Embryonic facial prominence (tissue), 1 donor: ENCODE measurements around the gene SHLD3.
"Not testable (repeated sequence)": the region's sequence is repeated elsewhere in the genome, so short reads cannot be mapped to it uniquely, and the experiment has no call there.

Source experiments
- DNase-seq: peaks from one replicate; pipeline ENCODE4 v3.0.0-alpha.2; 2016; ENCODE audit errors: extremely low spot score

The SHLD3 gene, protein sequence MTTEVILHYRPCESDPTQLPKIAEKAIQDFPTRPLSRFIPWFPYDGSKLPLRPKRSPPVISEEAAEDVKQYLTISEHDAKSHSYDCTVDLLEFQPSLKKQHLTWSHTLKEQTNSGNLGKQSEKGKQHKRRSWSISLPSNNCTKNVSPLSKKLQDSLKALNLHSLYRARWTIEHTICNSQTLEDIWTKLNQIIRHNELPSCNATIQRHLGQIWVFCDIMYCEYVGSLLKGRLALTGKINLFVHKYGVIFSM

DNA sequence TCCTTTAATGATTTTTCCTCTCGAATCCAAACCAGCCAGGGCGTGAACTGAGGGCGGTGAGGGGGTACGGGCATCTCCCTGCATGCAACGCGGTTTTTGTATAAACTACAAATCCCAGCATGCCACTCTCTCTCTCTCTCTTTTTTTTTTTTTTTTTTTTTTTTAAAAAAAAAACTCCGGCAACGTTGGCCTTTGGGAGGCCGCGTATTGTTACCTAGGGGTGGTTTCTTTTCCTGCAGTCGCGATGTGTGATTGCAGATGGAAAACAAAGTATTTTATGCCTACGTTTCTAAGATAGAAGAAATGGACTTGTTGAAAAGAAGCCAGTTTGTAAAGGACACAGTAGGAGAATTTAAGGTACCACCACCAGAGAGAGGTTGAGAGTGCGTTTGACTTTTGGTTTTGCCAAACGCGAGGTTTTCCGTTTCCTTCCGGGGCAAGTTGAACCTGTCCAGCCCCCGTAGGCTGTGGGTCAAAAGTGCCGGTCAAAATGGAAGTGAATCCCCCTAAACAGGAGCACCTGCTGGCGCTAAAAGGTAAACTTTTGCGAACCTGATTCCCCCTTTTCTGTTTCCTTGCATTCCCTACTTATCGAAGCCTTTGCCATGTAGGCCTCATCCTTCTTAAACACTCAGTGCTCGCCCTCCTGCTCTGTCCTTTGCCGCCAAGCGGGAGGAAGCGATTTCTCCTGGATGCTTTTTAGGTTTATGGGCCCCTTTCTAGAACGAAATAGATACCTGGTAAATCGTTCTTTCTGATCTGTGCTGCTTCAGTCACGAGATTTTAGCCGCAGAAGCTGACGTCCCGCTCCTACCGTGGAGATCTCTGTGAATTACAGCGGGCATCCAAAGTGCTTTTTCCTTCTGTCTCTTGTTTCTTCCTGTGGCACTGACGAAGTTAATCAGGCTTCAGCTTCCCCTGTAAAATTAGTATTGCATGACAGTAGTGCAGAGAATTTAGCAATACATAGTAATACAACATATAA lies at the start of gene SHLD3, which contains the start of gene TRAPPC13:
Gene SHLD3 (plus strand): TSS at position 457 of the 985 bp plus-strand sequence. CDS start 4,561 bp downstream, outside the sequence.
Gene TRAPPC13 (plus strand): TSS at position 457 of the 985 bp plus-strand sequence. CDS start 34 bp downstream, at position 491.
- DNase-seq, result peak; percentile 90

DNA sequence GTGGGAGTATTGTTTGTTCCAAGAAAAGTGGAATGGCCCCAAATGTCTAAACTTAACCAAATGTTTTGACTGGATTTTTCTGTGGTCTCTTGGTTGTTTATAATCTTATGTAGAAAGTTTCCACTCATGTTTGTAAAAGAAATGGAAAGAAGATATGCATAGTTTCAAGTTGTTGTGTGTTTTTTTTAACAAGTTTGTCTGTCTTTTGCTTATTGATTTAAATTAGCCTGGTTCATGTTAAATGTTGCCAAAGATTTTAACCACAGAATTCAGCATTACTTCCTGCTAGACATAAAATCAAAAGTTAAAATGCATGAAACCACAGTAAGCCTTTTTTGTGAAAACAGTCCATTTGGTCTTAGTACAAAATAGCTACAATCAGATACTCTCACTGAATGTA lies 47.7 kb upstream of the SHLD3 start:
- DNase-seq, result no peak

DNA sequence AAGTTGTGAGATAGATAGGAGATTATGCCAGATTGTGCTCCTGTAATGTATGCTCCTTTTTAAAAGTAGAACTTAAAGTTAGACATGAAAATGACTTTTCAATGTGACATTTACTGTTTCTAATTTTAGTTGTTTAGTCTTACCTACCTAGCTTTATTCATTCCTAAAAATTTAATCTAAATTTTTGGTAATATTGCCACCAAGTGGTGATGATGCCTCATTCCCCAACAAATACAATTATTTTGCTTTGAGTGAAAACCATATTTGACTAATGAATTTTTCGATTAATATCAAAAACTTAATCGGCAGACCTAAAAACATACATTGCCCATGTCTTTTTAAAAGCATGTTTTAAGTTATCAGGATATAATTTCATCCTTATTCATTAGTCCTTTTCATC lies 36.1 kb upstream of the SHLD3 start:
- DNase-seq, result no peak

DNA sequence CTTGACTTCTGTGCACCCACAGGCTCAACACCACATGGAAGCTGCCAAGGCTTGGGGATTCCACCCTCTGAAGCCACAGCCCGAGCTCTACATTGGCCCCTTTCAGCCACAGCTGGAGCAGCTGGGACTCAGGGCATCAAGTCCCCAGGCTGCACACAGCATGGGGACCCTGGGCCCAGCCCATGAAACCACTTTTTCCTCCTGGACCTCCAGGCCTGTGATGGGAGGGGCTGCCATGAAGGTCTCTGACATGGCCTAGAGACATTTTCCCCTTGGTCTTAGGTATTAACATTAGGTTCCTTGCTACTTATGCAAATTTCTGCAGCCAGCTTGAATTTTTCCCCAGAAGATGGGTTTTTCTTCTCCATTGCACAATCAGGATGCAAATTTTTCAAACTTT lies 23.1 kb upstream of the SHLD3 start:
- DNase-seq, result not testable (repeated sequence)

DNA sequence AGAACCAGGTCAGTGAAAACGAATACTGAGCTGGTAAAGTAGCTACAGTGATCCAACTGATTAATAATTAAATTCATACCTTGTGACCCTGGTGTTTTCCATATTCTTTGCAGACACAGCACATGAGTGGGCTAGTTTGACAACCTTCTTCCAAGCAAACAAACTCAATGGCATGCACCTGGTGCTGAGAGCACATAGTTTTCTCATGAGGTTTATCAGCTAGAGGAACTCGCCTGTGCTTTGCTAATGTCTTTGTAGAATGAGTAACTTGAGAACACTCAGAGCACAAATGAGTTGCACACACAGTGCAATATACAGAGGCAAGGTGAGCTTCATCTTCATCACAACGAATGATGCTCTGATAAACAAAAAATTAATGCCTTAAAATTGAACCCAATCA lies 13.3 kb upstream of the SHLD3 start:
- DNase-seq, result no peak

DNA sequence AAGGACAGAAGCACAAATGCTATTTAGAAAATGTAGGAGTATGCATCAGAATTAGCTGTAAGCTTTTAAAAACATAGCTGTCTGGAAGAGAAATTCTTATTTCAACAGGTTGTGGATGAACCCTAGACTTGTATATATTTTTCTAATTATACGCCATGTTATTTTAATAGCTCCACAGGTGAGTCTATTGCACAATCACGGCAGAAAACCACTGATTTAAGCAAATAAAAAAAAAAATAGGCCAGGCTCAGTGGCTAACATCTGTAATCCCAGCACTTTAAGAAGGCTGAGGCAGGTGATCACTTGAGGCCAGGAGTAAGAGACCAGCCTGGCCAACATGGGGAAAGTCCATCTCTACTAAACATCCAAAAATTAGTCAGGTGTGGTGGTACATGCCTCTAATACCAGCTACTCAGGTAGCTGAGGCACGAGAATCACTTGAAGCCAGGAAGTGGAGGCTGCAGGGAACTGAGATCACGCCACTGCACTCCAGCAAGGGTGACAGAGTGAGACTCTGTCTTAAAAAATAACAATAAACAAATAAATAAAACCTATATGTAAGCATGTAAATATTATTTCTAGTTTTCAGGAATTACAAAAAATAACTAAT lies 12.4 kb upstream of the SHLD3 start:
- no peak for DNase-seq

DNA sequence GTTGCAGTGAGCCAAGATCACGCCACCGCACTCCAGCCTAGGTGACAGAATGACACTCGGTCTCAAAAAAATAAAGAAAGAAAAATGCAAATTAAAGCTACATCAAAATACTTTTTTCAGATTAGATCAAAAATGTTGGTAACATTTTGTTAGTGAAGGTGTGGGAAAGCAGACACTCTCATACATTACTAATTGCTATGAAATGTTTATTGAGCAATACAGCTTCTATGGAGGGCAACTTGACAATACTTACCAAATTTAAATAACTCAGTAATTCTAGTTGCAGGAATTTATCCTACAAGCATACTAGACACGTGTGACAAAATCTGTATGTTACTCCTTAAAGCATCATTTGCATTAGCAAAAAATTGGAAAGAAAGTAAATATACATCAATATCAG lies 4.8 kb upstream of the SHLD3 start:
- DNase-seq, result no peak

DNA sequence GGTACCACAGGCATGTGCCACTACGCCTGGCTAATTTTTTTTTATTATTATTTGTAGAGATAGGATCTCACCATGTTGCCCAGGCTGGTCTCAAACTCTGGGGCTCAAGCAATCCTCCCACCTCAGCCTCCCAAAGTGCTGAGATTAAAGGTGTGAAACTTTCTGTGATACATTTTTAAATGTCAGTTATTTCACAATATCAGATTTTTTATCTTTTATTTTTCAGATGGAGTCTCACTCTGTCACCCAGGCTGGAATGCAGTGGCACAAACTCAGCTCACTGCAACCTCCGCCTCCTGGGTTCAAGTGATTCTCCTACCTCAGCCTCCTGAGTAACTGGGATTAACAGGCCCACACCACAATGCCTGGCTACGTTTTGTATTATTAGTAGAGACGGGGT lies 2.9 kb upstream of the SHLD3 start:
- DNase-seq, result not testable (repeated sequence)

DNA sequence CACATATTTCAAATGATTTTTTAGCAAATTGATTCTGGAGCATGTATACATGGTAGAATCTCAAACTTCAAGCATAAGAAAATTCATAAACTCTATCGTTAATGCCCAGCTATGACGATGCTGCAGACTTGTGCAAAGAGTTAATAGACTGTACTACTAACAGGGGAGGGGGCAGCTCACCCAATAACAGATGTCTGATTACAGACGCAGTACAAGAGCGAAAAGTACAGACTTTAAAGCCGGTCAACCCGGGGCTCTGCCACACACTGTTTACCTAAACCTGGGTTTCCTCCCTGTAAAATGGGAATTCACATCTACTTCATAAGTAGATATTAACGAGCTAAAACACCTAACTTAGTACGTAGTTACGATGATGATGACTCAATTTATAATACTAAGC lies 1.3 kb upstream of the SHLD3 start:
- no peak for DNase-seq

DNA sequence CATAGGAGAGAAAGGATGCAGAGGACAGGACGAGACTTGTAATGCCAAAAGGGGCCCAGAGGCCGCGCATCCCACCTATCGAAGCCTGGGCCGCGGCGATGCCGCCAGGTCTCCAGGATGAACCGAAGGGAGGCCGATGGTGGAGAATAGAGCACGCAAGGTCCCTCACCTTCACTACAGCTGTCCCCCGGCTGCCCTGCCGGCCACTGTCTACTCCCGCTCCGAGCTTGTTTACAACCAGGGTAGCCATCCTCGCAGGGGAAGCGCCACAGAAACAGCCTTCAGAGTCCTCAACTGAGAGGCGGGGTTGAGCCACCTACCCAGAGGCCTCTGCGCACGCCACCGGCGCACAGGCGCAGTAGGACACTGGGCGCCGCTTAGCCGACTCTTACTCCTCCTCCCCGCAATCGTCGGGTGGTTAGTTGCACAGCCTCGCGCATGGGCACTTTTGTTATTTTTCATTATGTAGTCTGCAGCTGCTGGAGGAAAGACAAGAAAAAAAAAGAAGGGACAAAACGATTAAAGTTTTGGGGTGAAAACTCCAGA lies 729 bp upstream of the SHLD3 start, which contains the start of gene TRIM23:
Gene TRIM23 (minus strand): TSS at position 309 of the 546 bp plus-strand sequence. CDS start 59 bp downstream, at position 250.
- peak; percentile 93 for DNase-seq

DNA sequence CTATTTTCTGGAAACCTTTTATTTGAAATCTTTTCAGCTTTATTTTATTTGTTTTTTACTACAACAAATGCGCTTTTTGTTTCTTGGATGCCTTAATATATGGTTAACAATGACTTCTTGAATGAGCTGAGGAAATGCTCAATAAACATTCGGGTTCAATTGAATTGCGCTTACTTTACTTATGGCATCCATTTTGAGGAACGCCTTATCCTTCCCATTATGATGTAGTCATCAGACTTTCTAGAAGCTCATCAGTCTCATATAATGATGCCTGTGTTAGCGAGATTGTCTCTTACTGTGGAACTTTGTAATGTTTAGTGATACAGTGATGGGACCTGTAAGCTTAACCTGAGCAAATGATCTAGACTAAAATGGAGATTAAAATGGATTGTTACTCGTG lies 916 bp downstream of the SHLD3 start:
- no peak for DNase-seq

DNA sequence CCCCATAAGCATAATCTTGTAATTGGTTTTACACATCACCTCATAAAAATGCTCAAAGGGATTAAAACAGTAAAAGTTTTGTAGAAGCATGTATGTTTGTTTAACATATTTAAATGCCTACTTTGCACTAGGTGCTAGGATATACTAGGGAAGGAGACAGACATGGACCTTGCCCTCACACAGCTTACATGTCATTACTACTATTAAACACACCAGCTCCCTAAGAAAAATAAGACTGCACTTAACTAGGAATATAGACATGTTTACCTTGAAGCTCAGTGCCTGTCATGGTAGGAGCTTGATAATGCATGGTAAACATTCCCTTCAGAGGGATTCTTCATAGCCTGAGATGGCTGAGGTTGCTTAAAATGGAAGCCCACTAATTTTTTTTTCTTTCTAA lies 6.2 kb downstream of the SHLD3 start:
- DNase-seq, result no peak

DNA sequence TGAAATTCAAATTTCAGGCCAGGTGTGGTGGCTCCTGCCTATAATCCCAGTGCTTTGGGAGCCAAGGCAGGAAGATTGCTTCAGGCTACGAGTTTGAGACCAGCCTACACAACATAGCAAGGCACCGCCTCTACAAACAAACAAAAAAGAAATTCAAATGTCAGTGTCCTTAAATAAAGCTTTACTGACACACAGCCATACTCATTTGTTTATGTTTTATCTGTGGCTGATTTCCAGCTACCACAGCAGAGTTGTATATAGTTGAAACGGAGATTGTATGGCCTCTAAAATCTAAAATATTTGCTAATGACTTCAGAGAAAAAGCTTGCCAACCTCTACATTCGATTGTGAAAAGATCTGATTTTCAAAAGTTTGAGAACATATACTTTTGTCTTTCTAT lies 15.4 kb downstream of the SHLD3 start:
- no peak for DNase-seq

DNA sequence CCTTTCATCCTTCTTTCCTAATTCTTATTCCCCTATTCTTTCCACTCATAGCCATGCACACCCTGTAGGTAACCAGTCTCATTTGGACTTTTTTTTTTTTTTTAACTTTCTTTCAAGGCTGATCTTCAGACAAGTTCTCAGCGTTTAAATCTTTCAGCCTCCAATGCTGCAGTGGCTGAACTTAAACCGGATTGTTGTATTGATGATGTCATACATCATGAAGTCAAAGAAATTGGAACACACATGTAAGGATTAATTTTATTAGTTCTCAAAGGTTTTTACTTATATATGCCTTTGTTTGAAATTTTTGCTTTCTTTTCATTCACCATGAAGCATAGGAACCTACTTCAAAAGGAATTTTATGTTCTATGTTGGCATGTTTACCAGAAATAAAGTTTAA lies 22.1 kb downstream of the SHLD3 start:
- DNase-seq, result no peak

DNA sequence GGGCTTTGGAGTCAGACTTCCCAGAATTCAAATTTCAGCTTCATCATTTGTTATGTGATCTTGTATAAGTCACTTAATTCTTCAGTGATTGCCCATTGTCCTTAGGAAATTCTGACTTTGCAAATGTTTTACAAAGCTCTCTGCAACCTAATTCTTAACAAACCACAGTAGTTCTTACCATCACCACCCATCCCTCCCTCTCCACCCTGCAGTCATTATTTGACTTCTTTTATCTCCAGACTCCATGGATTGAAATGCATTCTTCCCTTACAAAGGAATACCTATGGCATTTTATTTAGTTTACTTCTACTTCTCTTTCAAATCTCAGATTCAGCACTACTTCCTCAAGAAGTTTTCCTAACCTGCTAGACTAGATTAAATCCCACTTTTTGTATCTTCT lies 23.1 kb downstream of the SHLD3 start:
- no peak for DNase-seq

DNA sequence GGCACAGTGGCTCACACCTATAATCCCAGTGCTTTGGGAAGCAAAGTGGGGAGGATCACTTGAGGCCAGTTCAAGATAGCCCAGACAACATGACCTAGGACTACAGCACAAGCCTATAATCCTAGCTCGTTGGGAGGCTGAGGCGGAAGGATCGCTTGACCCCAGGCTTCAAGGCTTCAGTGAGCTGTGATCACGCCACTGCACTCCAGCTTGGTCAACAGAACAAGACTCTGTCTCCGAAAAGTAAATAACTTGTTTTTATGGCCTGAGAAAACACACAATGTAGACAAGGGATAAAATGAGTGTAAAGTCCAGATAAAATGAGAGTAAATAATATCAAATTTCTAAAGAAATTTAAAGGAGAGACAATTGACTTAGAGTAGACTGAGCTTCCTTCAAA lies 26.3 kb downstream of the SHLD3 start:
- DNase-seq, result no peak

DNA sequence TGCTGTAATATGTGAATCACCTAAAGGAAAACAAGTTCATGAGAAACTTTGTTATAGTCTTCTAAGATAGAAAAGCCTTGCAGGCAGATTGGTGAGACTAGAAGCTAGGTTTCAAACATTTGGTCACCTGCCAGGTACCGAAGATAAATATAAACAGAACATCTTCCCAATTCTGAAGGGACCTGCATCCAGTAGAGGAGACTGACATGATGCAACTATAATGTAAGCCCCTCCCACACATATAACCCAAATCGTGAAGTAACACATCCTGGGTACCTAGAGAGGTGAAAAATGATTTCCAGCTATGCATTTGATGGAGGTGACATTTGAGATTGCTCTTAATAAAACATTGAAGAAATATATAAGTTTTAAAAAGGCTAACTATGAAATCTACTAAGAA lies 29.9 kb downstream of the SHLD3 start:
- no peak for DNase-seq

DNA sequence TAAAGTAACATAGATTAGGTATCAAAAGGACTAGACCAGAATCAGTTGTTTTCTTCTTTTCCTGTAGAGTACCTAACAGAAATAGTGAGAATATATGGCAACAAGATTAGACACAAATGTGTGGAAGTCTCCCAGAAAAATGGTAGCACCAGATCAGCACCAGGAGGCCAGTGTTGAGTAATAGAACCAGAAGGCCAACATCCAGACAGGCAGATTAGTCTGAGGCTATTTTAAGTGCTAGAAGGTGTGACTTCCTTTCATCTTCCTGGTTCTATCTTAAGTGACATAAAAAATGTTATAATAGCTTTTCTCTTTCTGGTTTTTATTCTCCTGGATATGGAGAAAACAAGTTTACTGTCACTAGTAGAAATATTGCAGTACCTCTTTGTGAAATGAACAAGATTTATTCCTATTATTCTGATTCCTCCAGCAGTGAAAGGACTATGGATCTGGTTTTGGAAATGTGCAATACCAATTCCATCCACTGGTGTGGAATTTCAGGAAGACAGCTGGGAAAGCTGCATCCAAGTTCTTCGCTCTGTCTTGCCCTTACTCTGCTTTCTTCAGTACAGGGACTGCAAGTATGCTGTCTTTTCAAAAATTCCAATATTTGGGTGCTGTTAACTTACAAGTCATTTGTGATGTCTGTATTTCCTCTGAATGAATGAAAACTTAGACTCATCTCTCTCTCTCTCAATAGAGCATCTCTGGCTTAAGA lies 39.1 kb downstream of the SHLD3 start:
- DNase-seq, result no peak

DNA sequence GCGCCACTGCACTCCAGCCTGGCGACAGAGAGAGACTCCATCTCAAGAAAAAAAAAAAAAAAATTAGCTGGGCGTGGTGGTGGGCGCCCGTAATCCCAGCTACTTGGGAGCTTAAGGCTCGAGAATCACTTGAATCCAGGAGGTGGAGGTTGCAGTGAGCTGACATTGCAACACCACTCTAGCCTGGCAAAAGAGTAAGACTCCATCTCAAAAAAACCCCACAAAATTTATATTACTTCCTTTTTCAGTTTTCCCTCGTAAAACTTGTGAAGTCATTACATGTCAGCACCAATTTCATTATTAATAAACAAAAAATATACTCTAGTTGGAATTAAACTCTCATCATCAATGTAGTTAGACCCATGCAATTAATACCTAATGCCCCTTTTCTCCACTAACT lies 43.9 kb downstream of the SHLD3 start:
- no peak for DNase-seq

DNA sequence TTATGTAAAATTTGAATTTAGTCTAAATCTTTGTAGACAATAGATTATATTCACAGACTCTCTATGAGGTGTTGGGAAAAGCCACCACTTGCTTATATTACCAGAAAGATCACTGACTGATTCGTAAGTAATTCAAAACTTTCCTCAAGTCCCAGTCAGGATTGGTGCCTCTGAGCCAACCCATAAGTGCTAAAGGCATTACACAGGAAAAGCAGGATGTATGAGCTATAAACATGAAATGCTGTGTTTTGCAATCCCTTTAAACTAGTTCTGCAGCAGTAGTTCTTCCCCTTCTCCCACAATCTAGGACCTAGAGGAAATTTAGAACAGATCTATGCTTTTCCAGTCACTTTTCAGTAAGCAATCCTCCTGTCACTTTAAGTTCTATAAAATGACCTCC lies 48.0 kb downstream of the SHLD3 start:
- no peak for DNase-seq

DNA sequence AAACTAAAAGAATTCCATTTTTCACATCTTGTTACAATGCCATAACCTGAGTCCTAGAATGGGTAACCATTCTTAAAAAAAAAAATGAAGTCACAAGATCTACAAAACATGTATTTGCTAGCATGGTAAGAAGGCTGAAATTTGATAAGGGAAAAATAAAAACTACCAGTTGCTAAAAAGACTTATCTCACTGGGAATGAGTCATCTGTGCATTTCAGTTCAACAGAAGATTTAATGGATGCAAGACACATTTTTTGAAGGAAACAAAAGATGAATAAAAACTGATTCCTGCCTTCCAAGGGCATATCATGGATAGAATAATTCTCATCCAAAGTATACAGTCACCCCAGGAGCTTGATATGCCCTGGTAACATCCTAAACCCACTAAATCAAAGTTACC lies 49.9 kb downstream of the SHLD3 start:
- no peak for DNase-seq
